ENCODE results near the gene PPFIA1. TPM values are rescaled to one million over a fixed set of nuclear protein-coding genes. Genes with fewer than 3 reads are reported as not detected.

The PPFIA1 gene
- polyA plus RNA-seq, 1 donor from 2014 or later, result 13.7 TPM

DNA sequence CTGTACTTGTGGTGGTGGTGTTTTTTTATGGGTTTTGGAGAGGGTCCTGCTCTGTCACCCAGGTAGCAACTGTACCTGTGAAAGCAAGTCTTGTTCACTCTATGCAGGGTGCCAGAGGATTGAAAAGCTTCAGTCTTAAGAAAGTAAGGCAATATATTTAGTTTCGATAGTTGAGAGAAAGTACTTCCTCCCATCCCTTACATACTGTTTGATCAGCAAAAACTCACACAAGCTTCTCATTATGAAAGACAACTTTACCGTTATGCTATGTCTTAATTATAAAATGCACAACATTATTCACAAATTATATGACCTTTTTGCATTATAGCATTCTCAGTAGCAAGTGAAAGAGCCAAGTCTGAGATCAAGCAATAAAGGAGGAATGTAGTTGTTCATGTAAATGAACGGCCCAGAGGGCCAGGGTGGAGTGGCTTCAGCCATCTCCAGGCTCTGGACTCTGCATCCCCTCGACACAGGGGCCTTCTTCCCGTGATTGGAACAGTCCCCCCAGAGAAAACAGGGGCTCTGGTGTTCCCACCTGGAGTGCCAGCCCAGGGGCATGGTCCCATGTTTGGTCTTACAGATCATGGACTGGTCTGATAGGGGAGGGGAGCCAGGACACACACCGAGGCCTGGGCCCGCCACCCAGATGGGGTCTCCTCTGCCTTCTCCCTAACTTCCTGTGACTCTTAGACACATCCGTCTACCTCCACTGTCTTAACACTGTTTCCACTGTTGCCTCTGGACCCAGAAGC, 89.1 kb downstream of the PPFIA1 start:
- H3K27ac Mint-ChIP-seq, result no peak overlapping the region
- H3K4me3 Mint-ChIP-seq, result no peak overlapping the region
- no peaks in the 10 kb centered on the region for H3K9me3 Mint-ChIP-seq

DNA sequence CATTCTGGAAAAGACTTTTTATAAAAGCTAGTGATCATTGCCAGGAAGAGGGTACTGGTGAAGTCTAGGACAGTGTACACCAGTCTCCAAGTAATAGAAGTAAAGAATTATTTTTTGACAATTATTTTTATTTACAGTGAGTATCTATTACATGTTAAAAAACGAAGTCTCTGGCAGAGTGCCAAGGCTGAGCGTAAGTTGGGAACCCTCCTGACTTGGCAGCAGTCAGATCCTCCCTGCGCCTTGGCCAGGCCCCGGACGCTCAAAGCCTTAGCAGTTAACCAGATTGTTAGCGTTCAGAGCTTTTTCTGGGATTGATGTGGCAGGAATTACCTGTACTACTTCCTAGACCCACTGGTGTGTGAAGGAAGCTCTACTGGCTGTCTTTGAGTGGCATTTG, 89.7 kb downstream of the PPFIA1 start:
- Mint-ChIP-seq H3K27me3 (no peaks in the 10 kb centered on the region), H3K36me3 (peaks cover 10% of the 10 kb centered on the region), H3K9me3 (no peaks in the 10 kb centered on the region), H3K4me1 (peaks cover 0 to 8% (median 5%) of the 10 kb centered on the region in 3 donors), H3K27ac (no peak overlapping the region), H3K4me3 (no peak overlapping the region)

More for the DNA sequence above, 89.1 kb downstream of the PPFIA1 start:
- H3K4me1 Mint-ChIP-seq, result peaks cover 0 to 2% (median 1%) of the 10 kb centered on the region in 3 donors
- peaks cover 12% of the 10 kb centered on the region for H3K36me3 Mint-ChIP-seq
- H3K27me3 Mint-ChIP-seq, result no peaks in the 10 kb centered on the region

DNA sequence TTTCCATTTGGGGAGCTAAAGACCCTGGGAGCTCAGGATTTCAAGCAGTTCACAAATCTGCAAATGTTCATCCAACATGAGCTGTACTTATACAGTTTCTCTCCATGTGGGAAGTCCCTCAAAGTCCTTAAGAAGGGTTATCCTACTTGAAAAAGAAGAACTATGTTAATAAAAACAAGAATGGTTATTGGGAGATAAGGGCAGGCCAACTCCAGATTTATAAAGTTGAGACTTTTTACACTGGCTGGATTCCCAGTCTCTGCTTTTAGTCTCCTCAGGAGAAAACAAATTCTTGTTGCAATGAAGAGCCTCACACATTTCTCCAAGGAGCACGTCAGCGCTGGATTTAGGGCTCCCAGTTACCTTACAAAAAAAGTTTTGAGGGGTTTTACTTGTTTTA, 93.7 kb downstream of the PPFIA1 start:
- Mint-ChIP-seq H3K36me3 (peaks cover 15% of the 10 kb centered on the region), H3K4me3 (no peak overlapping the region), H3K9me3 (no peaks in the 10 kb centered on the region), H3K27ac (no peak overlapping the region), H3K27me3 (no peaks in the 10 kb centered on the region), H3K4me1 (peaks cover 0 to 13% (median 9%) of the 10 kb centered on the region in 3 donors)

DNA sequence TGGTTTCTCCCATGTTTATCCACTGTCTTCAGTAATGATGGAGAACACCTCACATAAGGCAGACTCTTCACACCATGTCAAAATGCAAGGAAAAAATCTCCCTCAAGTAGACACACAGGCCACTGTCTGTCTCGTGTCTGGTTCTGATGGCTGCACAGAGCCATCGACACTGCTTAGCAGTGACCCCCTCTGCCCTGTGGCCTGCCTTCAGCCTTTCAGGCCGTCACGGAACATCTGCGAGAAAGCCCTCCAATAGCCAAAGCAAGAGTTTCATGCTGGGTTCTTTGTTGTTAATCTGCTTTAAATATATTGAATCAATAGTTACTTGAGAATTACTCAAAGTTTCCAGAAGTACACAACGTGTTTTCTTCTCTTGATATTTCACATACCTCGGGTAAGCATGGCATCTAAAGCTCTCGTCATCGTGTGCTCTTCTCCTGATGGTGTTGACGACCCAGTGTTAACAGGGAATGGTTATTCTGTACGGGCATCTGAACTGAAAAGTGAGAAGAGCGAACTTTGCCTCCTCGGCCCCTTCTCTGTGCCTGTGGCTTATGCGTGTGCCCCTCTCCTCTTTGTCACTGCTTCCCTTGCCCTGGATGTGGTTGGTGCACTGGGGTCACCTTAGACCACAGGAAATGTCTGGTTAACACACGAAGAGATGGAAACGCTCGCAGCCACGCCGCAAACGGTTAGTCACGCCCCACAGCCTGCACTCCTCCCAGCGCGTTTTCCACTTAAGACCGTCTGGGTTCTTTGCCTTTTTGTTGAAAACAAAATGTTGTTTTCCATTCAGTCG, 94.5 kb downstream of the PPFIA1 start:
- Mint-ChIP-seq H3K27ac (peak overlapping the region in 1 of 3 donors; percentile 57), H3K4me1 (peaks cover 0 to 13% (median 9%) of the 10 kb centered on the region in 3 donors), H3K27me3 (no peaks in the 10 kb centered on the region), H3K36me3 (peaks cover 15% of the 10 kb centered on the region), H3K4me3 (peak overlapping the region in 1 of 4 donors; percentile 9), H3K9me3 (no peaks in the 10 kb centered on the region)

DNA sequence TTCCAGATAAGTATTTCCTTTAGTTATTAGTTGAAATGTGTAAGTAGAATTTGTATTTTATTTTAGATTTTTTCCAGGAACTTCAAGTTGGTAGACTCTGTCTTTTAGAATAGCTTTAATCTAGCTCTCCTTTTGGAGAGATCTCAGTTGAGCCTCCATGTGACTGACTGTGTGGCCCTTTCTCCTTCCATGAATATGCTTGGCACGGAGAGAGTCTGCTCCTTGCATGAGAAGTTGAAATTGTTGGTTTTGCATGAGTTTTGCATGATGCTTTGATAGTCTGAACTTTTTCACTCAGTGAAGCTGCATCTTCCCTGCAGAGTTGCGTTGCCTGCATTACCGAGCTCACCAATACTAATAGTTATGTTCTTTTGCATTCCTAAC, 95.0 kb downstream of the PPFIA1 start:
- peak overlapping the region in 1 of 3 donors; percentile 57 for H3K27ac Mint-ChIP-seq
- no peaks in the 10 kb centered on the region for H3K9me3 Mint-ChIP-seq
- H3K27me3 Mint-ChIP-seq, result no peaks in the 10 kb centered on the region
- peaks cover 15% of the 10 kb centered on the region for H3K36me3 Mint-ChIP-seq
- H3K4me3 Mint-ChIP-seq, result no peak overlapping the region
- peaks cover 0 to 16% (median 9%) of the 10 kb centered on the region in 3 donors for H3K4me1 Mint-ChIP-seq

DNA sequence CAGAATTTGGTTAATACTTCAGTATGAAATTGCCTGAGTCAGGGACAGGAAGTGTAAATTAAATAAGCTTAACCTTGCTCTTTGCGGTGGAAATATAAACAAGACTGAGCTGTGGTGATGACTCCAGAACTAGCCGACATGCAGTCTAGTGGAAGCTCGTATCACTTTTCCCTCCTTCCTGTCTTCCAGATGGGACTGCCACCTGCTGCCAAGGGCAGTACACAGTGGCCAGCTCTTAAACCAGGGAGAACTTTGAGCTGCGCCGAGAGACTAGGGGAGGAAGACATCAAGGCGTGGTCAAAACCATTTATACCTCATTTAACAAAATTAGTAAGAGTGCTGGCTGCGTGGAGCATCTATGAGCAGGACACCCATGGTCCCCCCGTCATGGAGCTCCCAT, 96.6 kb downstream of the PPFIA1 start:
- H3K4me3 Mint-ChIP-seq, result no peak overlapping the region
- H3K36me3 Mint-ChIP-seq, result peaks cover 14% of the 10 kb centered on the region

DNA sequence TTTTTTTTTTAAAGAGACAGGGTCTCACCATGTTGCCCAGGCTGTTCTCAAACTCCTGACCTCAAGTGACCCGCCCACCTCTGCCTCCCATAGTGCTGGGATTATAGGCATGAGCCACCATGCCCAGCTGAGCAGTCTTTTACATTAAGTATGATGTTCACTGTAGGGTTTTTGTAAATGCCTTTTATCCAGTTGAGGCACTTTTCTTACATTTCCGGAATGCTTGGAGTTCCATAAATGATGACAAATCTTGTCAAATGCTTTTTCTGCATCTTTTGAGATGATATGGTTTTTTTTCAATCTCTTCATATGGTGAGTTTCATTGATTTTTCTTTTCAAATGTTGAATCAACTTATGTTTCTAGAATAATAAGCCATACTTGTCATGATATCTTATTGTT, 98.5 kb downstream of the PPFIA1 start:
- Mint-ChIP-seq H3K36me3 (peaks cover 10% of the 10 kb centered on the region), H3K4me1 (peaks cover 6 to 18% (median 11%) of the 10 kb centered on the region in 3 donors), H3K27me3 (no peaks in the 10 kb centered on the region), H3K9me3 (no peaks in the 10 kb centered on the region), H3K4me3 (no peak overlapping the region), H3K27ac (no peak overlapping the region)

More for the DNA sequence above, 96.6 kb downstream of the PPFIA1 start:
- Mint-ChIP-seq H3K27ac (no peak overlapping the region), H3K9me3 (no peaks in the 10 kb centered on the region), H3K4me1 (peaks cover 6 to 18% (median 11%) of the 10 kb centered on the region in 3 donors), H3K27me3 (no peaks in the 10 kb centered on the region)

DNA sequence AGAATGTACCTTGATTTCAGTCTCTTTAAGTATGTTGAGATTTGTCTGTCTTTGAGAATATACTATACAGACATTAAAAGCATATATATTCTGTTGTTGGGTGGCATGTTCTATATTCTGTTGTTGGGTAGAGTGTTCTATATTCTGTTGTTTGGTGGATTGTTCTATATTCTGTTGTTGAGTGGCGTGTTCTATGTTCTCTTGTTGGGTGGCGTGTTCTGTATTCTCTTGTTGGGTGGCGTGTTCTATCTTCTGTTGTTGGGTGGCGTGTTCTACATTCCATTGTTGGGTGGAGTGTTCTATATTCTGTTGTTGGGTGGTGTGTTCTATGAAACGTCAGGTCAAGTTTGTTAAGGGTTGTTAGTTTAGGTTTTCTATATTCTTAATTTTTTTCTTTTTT, 100.8 kb downstream of the PPFIA1 start:
- peaks cover 6% of the 10 kb centered on the region for H3K36me3 Mint-ChIP-seq
- H3K9me3 Mint-ChIP-seq, result no peaks in the 10 kb centered on the region
- peaks cover 2 to 6% (median 5%) of the 10 kb centered on the region in 3 donors for H3K4me1 Mint-ChIP-seq

DNA sequence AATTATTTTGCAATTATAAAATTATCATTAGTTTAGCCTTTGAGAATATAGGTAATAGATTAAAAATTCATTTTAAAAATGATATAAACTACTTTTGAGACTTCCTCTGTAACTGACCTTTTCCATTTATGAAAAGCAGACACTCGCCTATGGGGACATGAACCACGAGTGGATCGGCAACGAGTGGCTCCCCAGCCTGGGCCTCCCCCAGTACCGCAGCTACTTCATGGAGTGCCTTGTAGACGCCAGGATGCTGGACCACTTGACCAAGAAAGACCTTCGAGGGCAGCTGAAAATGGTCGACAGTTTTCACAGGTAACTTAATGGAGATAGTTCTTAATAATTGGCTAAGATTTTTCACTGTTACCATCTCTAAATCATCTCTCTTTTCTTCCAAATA, 101.6 kb downstream of the PPFIA1 start:
- Mint-ChIP-seq H3K9me3 (no peaks in the 10 kb centered on the region), H3K4me3 (no peak overlapping the region), H3K27me3 (no peaks in the 10 kb centered on the region), H3K27ac (no peak overlapping the region), H3K36me3 (peaks cover 6% of the 10 kb centered on the region), H3K4me1 (peaks cover 2 to 6% (median 5%) of the 10 kb centered on the region in 3 donors)

More for the DNA sequence above, 100.8 kb downstream of the PPFIA1 start:
- Mint-ChIP-seq H3K27ac (no peak overlapping the region), H3K4me3 (no peak overlapping the region), H3K27me3 (no peaks in the 10 kb centered on the region)

DNA sequence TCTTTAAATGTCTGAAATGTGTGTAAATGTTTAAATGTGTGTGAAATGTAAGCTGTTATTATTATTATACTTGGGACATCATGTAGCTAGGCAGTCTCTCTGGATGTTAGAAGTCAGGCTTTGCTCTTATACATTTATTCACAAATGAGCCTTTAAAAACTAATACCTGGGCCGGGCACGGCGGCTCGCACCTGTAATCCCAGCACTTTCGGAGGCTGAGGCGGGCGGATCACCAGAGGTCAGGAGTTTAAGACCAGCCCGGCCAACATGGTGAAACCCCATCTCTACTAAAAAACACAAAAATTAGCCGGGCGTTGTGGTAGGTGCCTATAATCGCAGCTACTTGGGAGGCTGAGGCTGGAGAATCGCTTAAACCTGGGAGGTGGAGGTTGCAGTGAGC, 106.1 kb downstream of the PPFIA1 start:
- no peaks in the 10 kb centered on the region for H3K4me1 Mint-ChIP-seq
- H3K36me3 Mint-ChIP-seq, result peaks cover 7% of the 10 kb centered on the region
- no peak overlapping the region for H3K27ac Mint-ChIP-seq
- H3K27me3 Mint-ChIP-seq, result no peaks in the 10 kb centered on the region
- no peak overlapping the region for H3K4me3 Mint-ChIP-seq
- no peaks in the 10 kb centered on the region for H3K9me3 Mint-ChIP-seq

DNA sequence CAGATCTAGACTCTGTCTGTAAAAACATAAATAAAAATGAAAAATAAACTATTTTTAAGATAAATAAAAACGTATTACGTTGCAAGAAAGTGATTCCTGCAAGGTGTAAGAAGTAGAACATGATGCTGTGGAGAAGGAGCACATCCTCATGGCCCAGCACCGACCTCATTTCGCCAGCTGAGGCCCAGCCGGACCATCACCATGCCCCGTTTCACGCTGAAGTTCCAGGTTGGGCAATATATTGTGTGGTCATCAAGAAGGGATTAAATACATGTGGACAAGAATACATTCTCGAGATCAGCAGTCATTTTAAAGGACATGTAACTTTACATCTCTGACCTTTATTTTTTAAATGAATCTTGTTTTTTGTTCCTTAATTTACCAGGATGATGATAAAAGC, 107.2 kb downstream of the PPFIA1 start:
- H3K36me3 Mint-ChIP-seq, result peaks cover 7% of the 10 kb centered on the region
- H3K4me1 Mint-ChIP-seq, result peaks cover 0 to 2% (median 0%) of the 10 kb centered on the region in 3 donors
- no peak overlapping the region for H3K27ac Mint-ChIP-seq
- H3K27me3 Mint-ChIP-seq, result no peaks in the 10 kb centered on the region
- no peaks in the 10 kb centered on the region for H3K9me3 Mint-ChIP-seq
- no peak overlapping the region for H3K4me3 Mint-ChIP-seq

DNA sequence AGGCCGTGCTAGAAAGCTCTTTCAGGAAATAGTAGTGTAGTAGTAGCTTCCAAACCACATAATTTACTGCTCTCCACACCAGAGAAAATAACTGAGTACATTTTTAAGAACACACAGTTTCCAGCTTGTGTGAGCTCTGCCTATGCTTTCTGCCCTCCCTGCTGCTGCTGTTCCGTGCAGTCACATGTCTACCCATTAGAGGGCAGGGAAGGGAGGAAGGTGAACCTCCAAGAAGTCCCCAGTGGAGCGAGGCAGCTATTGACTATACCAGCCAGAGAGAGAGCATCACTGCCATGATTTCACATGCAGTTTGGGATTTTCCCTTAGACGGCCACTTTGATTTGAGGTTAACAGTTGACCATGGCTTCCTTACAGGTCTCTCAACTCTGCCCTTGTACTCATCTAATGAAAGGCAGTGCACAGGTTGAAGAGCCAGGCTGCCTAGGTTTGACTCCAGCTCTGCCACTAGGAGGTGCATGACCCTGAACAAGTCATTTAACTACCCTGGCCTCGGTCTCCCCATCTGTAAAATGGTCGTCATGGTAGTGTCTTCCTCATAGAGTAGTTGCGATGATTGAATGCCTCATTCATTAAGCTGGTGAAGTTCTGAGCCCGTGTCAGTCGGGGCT, 108.1 kb downstream of the PPFIA1 start:
- H3K9me3 Mint-ChIP-seq, result no peaks in the 10 kb centered on the region
- H3K27me3 Mint-ChIP-seq, result no peaks in the 10 kb centered on the region
- H3K4me1 Mint-ChIP-seq, result peaks cover 0 to 2% (median 0%) of the 10 kb centered on the region in 3 donors
- no peak overlapping the region for H3K4me3 Mint-ChIP-seq
- H3K36me3 Mint-ChIP-seq, result peaks cover 7% of the 10 kb centered on the region
- H3K27ac Mint-ChIP-seq, result no peak overlapping the region

DNA sequence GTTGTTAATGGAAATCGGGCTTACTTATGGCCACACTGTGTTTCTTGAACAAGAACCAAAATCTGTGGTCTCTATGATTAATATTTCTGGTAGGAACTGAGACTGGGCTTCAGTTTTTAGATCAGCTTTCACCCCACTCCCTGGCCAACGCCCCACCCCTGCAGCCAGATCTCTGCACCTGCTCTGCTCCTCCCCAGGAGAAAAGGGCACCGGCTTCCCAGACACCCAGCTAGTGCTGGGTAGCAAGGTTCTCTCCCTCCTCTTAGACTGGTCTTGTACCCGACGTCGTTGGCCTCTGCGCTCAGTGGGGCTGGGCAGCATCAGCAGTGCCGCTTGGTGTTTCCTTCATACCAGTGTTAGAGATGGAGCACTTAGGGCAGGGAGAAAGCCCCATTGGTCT, 110.9 kb downstream of the PPFIA1 start:
- H3K4me3 Mint-ChIP-seq, result no peak overlapping the region
- H3K9me3 Mint-ChIP-seq, result no peaks in the 10 kb centered on the region
- H3K36me3 Mint-ChIP-seq, result peaks cover 10% of the 10 kb centered on the region
- no peaks in the 10 kb centered on the region for H3K27me3 Mint-ChIP-seq
- H3K27ac Mint-ChIP-seq, result no peak overlapping the region
- H3K4me1 Mint-ChIP-seq, result peaks cover 0 to 4% (median 0%) of the 10 kb centered on the region in 3 donors

DNA sequence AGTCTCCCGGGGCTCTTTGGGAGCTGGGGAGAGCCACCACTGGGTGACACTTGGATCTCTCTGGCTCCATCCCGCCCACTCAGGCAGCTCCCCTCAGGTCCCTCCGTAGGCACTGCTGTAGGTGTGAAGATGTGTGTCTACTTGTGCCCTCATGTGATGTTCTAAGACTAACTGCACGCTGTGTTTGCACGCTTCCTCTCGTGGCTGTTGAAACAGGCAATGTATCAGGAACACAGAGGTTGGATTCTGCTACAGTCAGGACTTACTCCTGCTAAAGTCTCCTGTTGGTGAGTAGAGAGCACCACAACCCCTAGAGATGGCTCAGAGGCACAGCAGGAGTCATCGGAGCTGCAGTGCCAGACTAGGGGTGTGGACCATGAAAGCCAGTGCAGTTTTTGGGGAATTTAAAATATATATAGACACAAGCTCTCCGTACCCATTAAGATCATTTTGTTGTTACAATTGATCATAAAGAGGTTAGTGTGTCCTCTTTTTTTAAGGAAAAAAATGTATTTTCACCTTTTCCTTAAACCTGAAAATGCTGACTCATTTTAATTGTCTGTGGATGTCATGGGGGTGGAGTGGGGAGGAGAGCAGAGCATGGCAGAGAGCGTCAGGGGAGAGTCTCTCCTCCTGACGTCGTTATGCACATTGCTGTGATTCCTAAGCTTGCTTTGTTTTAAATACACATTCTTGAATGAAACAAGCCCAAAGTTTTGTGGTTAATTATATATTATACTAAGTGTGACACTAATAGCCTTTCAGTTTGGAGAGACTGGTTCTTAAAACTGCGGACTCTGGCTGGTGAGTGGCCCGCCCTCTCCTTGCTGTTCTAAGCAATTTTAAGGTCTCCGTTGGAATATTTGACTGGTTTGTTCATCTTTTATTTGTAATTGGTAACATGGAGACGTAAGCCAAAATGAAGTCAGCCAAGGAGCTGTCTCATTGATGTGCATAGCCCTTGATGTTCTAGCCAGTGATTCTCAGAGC, 111.7 kb downstream of the PPFIA1 start:
- Mint-ChIP-seq H3K4me1 (peaks cover 0 to 4% (median 0%) of the 10 kb centered on the region in 3 donors), H3K27ac (no peak overlapping the region), H3K27me3 (no peaks in the 10 kb centered on the region), H3K36me3 (peaks cover 10% of the 10 kb centered on the region), H3K9me3 (no peaks in the 10 kb centered on the region), H3K4me3 (no peak overlapping the region)

All from IgD-negative memory B cell (primary cell).